GM21737 (cell line): ENCODE results near the gene AKAP12.
"Not testable (repeated sequence)": the region's sequence is repeated elsewhere in the genome, so short reads cannot be mapped to it uniquely, and the experiment has no call there.

Experiments used
- ATAC-seq: cut with Tn5 transposase; IDR thresholded peaks from one replicate; pipeline ENCODE4 v1.9.1; 2021; ENCODE audit warnings: mild to moderate bottlenecking, moderate library complexity; ENCODE audit not compliant: unreplicated experiment

The AKAP12 gene

DNA sequence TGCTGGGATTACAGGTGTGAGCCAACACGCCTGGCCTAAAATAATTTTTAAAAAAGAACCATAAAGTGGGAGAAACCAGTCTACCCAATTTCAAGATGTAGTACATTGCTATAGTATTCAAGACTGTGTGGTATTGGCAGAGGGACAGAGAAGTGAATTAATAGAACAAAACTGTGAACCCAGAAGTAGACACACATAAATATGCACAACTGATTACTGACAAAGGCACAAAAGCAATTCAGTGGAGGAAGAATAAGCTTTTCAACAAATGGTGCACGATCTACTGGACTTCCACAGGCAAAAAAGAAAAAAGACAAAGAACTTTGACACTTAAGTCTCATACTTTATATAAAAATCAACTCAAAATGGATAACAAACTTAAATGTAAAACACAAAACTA, 136.1 kb downstream of the AKAP12 start:
- no peak for ATAC-seq

DNA sequence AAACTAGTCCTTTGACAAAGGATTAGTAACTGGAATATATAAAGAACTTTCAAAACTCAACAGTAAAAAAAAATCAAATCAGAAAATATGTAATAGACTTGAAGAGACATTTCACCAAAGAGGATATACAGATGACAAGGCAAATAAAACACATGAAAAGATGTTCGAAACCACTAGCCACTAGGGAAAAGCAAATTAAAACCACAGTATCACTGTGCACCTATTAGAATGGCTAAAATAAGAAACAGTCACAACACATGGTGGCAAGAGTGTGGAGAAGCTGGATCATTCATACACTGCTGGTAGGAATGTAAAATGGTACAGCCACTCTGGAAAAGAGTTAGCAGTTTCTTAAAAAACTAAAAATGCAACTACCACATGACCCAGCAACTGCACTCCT, 136.7 kb downstream of the AKAP12 start:
- no peak for ATAC-seq

- no peak for ATAC-seq
These were observed 137.3 kb downstream of the AKAP12 start for GRCh38 chr6:151377095-151377494.

DNA sequence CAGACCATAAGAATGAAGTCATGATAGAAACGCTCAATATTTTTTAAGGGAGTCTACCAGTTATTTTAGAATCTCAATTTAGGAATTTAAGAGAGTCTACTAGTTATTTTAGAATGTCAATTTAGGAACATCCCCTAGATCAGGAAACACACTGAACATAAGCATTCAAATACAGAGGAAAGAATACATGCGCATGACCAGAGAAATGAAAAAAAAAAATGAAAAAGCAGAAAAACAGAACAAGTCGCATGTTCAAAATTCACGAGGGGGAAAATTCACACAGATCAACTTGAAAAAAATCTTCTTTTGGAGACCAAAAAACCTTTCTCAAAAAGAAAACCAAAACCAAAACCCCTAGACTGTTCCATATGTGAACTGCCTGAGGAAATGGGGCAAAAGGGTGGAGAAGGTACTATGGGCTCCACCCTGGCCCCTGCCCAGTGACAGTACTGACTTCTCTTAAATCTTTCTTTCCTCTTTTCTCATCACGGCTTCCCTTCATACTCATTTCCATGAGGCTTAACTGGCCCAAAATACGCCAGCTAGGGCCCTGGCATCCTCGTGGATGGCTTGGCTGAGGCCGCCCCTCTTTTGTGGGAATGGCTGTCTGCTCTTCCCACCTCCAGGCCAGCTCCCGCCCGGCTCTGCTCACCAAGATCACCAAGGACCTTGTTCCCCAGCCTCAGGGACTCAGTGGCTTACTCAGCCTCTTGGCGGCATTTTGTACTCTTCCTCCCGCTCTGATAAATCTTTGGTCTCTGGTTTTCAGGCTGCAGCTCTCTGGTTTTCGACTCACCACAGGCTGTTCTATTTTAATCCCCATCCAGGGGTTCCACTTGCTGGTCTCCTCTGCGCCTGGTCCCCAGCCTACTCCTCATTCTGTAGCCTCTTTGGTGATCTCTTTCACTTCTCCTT, 140.4 kb downstream of the AKAP12 start:
- ATAC-seq, result peak; percentile 42

- no peak for ATAC-seq
These were observed 141.1 kb downstream of the AKAP12 start for GRCh38 chr6:151380848-151381205.

GRCh38 chr6:151381722-151382121, 142.0 kb downstream of the AKAP12 start:
- no peak for ATAC-seq

GRCh38 chr6:151382631-151383030, 142.9 kb downstream of the AKAP12 start:
- not testable (repeated sequence) for ATAC-seq

DNA sequence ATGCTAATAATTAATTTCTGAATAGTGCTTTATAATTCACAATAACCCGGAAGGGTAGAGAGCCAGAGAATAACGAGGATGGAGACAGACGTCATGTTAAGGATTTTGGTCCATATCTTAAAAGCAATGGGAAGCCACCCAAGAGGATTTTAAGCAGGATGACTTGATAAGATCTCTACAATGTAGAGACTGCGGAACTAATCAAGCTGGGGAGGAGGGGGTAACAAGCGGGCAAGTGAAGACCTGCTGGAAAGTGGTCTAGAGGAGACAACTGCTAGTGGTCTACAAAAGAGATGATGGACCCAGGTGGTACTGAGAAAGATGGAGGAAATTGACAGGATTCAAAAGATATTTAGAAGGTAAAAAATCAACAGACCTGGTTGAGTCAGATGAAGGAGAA, 144.4 kb downstream of the AKAP12 start:
- no peak for ATAC-seq

- ATAC-seq, result no peak
These were observed 145.4 kb downstream of the AKAP12 start for GRCh38 chr6:151385177-151385576.

DNA sequence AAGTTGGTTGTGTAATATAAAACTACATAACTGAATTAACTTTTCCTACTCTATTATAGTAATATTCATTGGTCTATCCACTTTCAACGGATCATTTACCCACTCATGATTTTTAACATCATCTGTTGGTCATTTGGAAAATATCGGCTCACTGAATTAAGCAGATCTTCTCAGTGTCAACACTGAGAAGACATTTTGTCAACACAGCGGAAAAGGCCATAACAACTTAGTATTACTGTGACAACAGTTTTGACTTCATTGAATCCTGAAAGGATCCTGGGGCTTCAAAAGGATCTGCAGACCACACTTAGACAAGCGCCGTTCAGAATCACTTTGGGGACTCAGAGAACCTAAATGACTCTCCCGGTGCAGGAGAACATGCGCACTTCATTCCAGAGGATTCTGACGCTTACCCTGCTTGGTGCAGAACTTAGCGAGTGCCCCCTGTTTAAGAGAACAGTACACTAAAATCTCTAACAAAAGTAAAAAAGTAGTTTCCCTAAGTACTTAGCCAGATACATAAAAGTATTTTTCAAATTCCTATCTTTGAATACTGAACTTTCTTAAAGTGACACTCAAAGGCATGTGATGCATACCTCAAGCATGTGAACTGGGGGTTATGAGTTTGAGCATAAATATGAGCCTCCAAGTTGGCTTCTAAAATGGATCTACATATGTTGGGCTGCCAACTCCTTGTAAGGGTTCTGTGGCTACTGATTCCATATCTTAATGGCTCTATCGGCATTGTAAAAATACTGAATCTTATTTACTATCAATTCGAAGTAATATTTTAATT, 147.6 kb downstream of the AKAP12 start:
- ATAC-seq, result no peak

DNA sequence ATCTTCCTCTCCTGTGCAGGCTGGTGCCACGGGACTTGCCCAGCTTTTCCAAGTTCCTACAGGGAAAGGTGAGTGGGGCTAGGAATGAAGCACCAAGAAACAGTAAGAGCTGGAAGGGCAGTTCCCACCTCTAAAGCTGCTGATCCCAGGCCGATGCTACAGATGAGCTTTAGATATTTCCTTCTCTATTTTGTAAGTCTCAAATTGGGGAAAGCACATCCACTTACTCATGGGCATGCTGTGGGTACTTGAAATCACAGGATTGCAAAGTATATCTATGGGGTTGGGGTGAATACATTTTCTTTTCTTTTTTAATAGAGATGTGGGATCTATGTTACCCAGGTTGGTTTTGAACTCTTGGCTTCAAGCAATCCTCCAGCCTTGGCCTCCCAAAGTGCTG, 148.5 kb downstream of the AKAP12 start:
- no peak for ATAC-seq

DNA sequence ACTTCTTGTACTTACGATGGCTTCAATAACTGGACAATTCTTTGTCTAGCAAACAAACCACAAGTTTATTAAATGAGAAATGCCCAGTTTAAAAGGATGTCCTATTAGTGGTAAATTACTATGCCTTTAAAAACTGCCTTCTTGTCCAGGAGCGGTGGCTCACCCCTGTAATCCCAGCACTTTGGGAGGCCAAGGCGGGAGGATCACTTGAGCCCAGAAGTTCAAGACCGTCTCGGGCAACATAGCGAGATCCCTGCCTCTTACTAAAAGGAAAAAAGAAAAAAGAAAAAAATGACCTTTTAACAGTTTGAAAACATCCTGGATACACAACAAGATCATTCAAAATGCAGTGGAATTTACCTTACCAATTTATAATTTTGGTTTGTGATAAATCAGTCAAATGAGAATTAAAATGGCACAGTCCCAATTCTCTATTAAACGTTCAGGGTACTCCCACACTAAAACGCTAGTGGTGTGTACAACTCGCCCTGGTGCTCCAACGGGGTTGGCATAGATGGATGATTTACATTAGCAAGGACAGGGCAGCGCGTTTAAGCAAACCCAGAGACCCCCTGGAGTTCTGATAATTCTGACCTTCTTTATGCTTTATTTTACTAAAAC, 149.3 kb downstream of the AKAP12 start:
- no peak for ATAC-seq

DNA sequence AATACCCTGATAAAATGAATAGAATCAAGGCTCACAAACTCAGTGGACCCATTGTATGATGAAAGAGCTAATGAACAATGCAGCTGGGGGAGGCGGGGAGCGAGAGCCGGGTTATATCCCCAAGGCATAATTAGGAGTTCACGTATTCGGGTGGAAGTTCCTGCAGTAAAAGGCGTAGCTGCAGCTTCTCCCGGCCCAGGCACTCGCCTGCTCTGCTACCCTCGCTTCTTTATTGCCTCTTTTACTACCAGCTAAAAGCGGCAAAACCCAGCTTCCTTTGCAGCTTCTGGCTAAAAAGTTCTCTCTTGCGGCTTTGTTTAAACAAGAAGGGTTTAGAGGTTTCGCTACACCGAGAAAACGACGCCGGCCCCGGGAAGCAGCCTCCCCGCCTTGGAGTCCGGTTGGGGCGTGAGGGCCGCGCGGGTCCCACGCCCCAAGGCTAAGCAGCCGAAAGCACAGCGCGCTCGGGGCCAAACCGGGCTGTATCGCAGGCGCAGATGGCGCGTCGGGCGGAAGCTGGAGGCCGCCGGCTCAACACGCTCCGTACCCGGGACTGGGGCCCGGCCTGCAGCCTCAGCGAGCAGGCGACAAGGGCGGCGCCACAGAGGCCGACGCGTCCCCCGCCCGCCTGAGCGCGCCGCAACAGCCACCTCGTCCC, 150.0 kb downstream of the AKAP12 start:
- ATAC-seq, result peak; percentile 64

DNA sequence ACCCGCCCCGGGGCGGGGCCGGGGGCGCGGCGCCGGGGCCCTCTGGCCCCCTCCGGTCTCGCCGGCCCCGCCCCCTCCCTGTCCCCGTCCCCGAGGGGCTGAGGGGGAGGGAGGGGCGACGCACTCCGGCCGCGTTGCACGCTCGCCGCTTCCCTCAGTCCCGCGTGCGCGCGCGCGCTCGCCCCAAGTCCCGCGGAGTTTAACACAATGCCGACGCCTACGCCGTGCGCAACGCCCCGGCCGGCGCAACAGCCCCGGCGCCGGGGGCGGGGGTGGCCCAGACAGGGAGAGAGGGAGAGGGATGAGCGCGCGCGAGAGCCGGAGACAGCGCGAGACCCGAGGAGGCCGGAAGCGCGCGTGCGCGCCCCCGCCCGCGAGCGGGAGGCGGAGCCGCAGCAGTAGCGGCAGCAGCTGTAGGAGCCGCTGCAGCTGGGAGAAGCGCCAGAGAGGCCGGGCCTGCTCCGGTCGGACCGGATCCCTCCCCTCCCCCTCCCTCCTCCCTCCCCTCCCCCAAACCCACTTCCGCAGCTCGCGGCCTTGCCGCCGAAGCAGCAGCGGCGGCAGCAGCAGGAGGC, 150.6 kb downstream of the AKAP12 start:
- ATAC-seq, result peak; percentile 80

- ATAC-seq, result peak; percentile 8
These were observed 151.2 kb downstream of the AKAP12 start for GRCh38 chr6:151390851-151391470.

DNA sequence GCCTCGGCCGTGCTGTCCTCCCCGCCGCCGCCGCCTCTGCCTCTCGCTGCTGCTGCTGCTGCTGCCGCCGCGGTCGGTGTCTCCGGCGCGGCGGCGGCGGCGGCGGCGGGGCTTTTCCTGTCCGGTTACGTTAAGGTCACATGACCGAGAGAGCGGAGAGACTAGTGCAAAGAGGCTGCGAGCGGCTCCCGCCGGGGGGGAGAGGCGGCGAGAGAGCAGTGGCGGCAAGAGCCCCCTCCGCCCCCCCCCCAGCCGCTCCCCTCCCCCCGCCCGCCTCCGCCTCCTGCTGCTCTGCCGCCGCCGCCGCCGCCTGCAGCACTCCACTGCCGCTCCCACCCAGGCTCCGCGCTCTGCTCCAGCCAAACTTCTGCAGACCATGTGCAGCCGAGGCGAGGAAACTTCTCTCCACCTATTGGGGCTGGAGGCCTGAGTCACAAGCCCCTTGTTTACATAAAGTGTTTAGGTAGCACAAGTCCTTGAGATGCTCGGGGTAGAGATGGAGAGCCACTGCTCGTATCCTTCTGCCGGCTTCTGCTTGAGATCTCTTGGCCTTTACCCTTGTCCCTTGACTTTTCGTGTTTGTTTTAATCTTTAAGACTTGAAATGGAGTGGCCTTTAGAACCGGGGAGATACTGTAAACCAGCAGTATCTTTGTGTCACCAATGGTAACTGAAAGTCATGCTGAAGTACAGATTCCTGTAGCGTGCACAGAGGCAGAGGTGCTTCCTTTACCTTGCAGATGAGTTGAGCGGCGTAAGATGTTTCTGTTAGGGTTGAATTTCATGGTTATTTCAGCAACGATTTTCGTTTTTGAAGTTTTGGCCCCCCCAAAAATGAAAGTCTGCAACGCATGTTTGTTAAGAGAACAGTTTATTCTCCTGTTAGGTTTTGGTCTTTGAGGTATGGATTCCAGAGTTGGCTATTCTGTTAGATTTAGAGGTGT, 152.0 kb downstream of the AKAP12 start, which contains the start of gene ZBTB2:
Gene ZBTB2 (minus strand): TSS at position 89 of the 943 bp plus-strand sequence. CDS start 17,922 bp downstream, outside the sequence.
- ATAC-seq, result no peak

DNA sequence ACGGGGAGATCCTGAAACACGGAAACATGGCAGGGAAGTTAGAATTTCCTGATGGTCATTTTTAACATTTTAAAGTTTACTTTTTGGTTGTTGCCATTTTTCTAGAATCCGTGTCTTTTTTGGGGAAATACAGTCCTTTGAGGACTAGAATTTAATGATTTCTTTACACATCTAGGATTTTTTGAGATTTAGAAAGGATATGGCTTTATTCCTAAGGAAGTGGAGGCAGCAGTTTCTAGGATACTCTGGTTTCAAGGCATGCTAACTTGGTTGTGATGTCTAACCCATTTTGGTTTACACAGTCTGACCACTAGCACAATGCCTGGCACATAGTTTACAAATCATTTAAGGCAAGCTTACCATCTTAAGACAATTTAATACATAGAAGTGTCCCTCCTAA, 152.7 kb downstream of the AKAP12 start:
- no peak for ATAC-seq

- ATAC-seq, result no peak
These were observed 153.6 kb downstream of the AKAP12 start for GRCh38 chr6:151393410-151393809.

DNA sequence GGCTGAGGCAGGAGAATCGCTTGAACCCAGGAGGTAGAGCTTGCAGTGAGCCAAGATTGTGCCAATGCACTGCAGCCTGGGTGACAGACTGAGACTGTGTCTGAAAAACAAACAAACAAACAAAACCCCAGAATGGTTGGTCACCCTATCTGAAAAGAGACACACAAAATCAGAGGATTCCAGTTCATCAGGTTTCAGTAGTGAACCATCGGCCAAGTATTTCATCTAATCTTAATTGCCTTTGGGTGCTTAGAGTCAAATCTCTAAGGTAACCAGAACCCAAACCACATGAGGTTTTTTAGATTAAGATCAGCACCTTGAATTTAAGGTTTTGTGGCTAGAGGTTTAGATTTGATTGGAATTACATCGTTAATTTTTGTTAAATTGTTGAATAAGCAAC, 159.9 kb downstream of the AKAP12 start:
- no peak for ATAC-seq
